Activated CD4-positive, alpha-beta T cell treated with anti-CD3 and anti-CD28 coated beads, Interleukin-2, amount 10 ng/mL, durations not matched to agents 7 days and 5 days (primary cell): ENCODE measurements around the gene COX8A. TPM values are rescaled to one million over a fixed set of nuclear protein-coding genes. Genes with fewer than 3 reads are reported as not detected.

Experiments
- CTCF ChIA-PET: fragments of 350-600 bp; sonication (Branson Sonifier 250); formaldehyde crosslinking; loops from one replicate; lab custom pipeline; 2021; ENCODE audit warnings: antibody characterized with exemption; lab: Charles Lee
- POLR2A ChIA-PET: fragments of 350-600 bp; sonication (Branson Sonifier 250); formaldehyde crosslinking; loops from one replicate; lab custom pipeline; 2021; ENCODE audit warnings: antibody characterized with exemption; lab: Charles Lee
- DNase-seq: peaks from one replicate; pipeline ENCODE4 v3.0.0-alpha.2; 2020
- H3K27ac Mint-ChIP-seq: one replicate; pipeline ENCODE4 v1.8.0; 2021; ENCODE audit warnings: mild to moderate bottlenecking, moderate library complexity, mixed read lengths
- H3K27me3 Mint-ChIP-seq: one replicate; pipeline ENCODE4 v1.8.0; 2021; ENCODE audit warnings: mixed read lengths
- H3K36me3 Mint-ChIP-seq: one replicate; pipeline ENCODE4 v1.8.0; 2021; ENCODE audit warnings: low read depth, mixed read lengths
- H3K4me1 Mint-ChIP-seq: one replicate; pipeline ENCODE4 v1.8.0; 2021; ENCODE audit warnings: mixed read lengths
- H3K4me3 Mint-ChIP-seq: one replicate; pipeline ENCODE4 v1.8.0; 2021; ENCODE audit warnings: mild to moderate bottlenecking, moderate library complexity, mixed read lengths
- H3K9me3 Mint-ChIP-seq: one replicate; pipeline ENCODE4 v1.8.0; 2021; ENCODE audit warnings: mixed read lengths
- total RNA-seq, 2 experiments: library from RNA; stranded (reverse); gene quantifications; one replicate each; pipeline ENCODE4 v1.2.3, GENCODE V29; 2021

Gene COX8A
- total RNA-seq, 2 experiments from 2014 or later, result 451 to 462 TPM

DNA sequence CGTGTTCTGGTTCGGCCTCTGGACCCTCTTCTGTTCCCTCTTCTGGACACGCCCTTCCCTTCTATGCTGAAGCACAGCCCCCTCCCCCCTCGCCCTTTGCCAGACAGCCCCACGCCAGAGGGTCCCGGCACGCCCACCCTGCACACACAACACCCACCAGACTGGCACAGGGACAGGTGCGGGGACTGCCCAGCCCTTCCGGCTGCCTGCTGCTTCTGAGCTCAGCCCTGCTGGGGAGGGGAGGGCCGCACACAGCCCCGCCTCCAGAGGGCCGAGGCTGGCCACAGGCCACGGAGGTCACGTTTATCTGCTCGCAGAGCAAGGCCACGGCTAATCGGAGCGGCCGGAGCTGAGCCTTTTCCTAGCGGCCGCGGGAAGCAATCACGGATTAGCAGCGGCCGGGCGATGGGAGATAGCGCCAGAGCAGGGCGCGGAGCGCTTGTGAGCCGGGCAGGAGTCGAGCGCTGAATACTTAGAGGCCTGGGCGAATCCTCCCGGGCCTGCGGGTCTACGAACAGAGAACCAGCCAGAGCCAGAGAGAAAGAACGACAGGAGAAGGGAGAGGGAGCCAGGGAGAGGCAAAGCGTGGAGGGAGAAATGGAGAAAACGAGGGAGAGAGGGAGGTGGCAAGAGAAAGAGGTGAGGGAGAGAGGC is 33.3 kb downstream of the COX8A start:
- H3K36me3 Mint-ChIP-seq, result no peaks in the 10 kb centered on the region
- no peak for DNase-seq
- ChIA-PET CTCF (interaction anchor here (0.6 to 1.8 kb wide), 2 partner anchors 10 to 250 kb away, joined by 4 to 6 read pairs; no protein-coding TSS in a partner anchor), POLR2A (no interaction called here)
- no peak overlapping the region for H3K27ac Mint-ChIP-seq
- H3K9me3 Mint-ChIP-seq, result peaks cover 8% of the 10 kb centered on the region
- peaks cover 13% of the 10 kb centered on the region for H3K4me1 Mint-ChIP-seq
- peaks cover 29% of the 10 kb centered on the region for H3K27me3 Mint-ChIP-seq
- no peak overlapping the region for H3K4me3 Mint-ChIP-seq

DNA sequence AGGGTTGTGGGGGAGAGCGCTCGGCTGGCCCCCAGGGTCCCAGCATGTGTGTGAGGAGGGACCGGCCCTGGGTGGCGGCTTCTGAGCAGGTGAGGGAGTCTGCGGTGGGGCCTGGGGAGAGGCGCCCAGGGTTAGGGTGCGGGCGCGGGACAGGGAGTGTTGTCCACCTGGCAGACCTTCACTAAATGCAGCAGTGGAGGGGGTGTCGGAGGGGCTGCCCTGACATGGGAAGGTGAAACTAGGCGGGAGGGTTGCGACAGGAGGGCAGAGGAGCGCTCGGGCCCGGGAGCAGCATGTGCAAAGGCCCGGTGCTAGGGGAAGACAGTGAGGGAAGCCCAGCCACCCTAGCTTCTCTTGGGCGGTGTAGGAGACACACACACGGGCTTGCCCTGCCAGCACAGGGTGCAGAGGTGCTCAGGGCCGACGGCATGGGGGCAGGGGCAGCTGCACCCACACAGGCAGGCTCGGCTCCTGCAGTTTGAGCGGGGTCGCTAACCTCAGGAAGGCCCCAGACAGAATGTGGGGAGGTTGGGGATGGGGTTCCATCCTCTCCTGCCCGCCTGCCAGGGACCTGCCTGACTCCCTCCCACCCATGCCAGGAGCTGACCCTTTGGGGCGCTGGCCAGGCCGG is 34.0 kb downstream of the COX8A start:
- ChIA-PET CTCF (interaction anchor here (0.9 to 1.6 kb wide), 2 partner anchors 8 to 10 kb away, joined by 3 to 4 read pairs; no protein-coding TSS in a partner anchor), POLR2A (no interaction called here)
- no peak for DNase-seq
- no peak overlapping the region for H3K27ac Mint-ChIP-seq
- peaks cover 8% of the 10 kb centered on the region for H3K9me3 Mint-ChIP-seq
- H3K36me3 Mint-ChIP-seq, result no peaks in the 10 kb centered on the region
- H3K4me3 Mint-ChIP-seq, result no peak overlapping the region
- H3K4me1 Mint-ChIP-seq, result peaks cover 13% of the 10 kb centered on the region
- H3K27me3 Mint-ChIP-seq, result peaks cover 27% of the 10 kb centered on the region

DNA sequence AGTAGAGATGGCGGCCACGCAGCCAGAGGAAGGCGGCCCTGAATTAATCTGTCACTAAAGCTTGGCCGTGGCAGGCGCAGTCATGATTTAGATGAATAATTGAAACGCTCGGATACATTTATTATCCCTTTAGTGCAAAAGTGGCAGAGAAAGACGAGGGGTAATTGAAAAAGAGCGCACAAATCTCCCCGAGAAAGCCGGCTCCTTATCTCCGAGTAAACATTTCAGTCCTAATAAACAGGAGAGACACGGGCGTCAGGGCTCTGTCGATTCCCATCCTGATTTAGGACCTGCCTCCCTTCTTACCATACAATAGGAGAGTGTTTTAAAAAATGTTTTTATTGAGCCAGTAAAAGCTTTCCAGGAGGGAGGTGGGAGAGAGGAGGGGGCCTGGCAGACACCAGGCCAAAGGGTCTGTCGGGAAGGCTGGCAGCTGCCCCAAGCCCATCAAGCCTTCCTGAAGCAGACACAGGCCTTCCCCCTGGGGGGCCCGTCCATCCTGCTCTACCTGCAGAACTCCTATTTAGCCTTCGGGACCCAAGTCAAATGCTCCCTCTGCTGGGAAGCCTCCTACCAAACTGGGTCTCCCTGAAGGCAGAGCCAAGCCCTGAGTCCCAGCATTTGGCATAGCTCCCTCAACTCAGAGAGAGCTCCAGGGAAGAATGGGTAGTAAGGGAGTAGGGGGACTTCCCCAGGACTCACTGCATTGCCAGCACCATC is 34.7 kb downstream of the COX8A start:
- Mint-ChIP-seq H3K4me3 (no peak overlapping the region), H3K36me3 (no peaks in the 10 kb centered on the region), H3K4me1 (peaks cover 13% of the 10 kb centered on the region), H3K27ac (no peak overlapping the region), H3K27me3 (peaks cover 27% of the 10 kb centered on the region), H3K9me3 (peaks cover 8% of the 10 kb centered on the region)
- ChIA-PET POLR2A (interaction anchor here (0.6 kb wide), 1 partner anchor 30 kb away, joined by 3 read pairs; no protein-coding TSS in a partner anchor), CTCF (interaction anchor here (0.9 to 1.6 kb wide), 2 partner anchors 9 kb away, joined by 3 to 4 read pairs; no protein-coding TSS in a partner anchor)
- DNase-seq, result no peak

DNA sequence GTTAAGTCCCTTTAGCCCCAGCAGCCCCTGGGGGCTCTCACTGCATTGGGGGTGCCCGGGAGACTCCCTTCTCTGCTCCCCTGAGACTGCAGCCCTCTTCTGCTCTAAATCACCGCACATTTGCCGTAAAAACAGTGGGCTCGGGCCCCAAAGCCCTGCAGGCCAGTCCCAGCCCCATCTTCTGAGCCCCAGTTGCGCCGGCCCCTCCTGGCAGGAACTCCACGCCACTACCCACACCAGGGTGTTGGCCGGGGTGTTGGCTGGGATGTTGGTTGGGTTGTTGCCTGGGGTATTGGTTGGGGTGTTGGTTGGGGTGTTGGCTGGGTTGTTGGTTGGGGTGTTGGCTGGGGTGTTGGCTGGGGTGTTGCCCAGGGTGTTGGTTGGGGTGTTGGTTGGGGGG is 35.3 kb downstream of the COX8A start:
- Mint-ChIP-seq H3K4me1 (peaks cover 13% of the 10 kb centered on the region), H3K27ac (no peak overlapping the region), H3K4me3 (no peak overlapping the region), H3K27me3 (peaks cover 27% of the 10 kb centered on the region), H3K9me3 (peaks cover 8% of the 10 kb centered on the region), H3K36me3 (no peaks in the 10 kb centered on the region)
- POLR2A ChIA-PET, result no interaction called here
- CTCF ChIA-PET, result interaction anchor here (1.6 kb wide), 1 partner anchor 8 kb away, joined by 4 read pairs; no protein-coding TSS in a partner anchor
- no peak for DNase-seq

DNA sequence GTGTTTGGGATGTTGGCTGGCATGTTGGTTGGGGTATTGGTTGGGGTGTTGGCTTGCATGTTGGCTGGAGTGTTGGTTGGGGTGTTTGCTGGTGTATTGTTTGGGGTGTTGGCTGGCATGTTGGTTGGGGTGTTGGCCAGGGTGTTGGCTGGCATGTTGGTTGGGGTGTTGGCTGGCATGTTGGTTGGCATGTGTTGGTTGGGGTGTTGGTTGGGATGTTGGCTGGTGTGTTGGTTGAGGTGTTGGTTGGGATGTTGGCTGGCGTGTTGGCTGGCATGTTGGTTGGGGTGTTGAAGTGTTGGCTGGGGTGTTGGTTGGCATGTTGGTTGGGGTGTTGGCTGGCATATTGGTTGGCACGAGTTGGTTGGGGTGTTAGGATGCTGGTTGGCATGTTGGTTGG is 36.4 kb downstream of the COX8A start:
- DNase-seq, result no peak
- Mint-ChIP-seq H3K9me3 (peaks cover 8% of the 10 kb centered on the region), H3K36me3 (no peaks in the 10 kb centered on the region), H3K4me3 (no peak overlapping the region), H3K27me3 (peaks cover 27% of the 10 kb centered on the region), H3K27ac (no peak overlapping the region), H3K4me1 (peaks cover 13% of the 10 kb centered on the region)
- CTCF ChIA-PET, result no interaction called here
- POLR2A ChIA-PET, result no interaction called here

DNA sequence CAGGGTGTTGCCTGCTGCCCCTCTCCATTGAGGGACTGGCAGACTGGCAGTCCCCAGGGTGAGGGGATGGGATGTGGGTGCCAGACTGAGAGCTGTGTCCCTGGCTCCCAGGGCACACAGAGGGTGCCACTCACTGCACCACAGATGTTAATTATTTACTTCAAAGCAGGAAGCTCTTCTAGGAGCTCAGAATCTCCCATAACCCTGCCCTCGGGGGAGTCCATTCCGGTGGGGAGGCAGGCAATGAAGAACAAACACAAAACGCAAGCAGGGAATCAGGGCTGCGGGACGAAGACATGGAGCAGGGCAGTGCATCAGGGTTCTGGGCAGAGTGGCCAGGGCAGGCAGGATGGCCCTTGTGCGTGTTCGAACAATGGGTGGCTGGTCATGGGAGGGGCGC is 37.0 kb downstream of the COX8A start:
- peaks cover 8% of the 10 kb centered on the region for H3K9me3 Mint-ChIP-seq
- peaks cover 13% of the 10 kb centered on the region for H3K4me1 Mint-ChIP-seq
- no peaks in the 10 kb centered on the region for H3K36me3 Mint-ChIP-seq
- DNase-seq, result no peak
- CTCF ChIA-PET, result no interaction called here
- POLR2A ChIA-PET, result no interaction called here
- H3K4me3 Mint-ChIP-seq, result no peak overlapping the region
- peaks cover 24% of the 10 kb centered on the region for H3K27me3 Mint-ChIP-seq
- H3K27ac Mint-ChIP-seq, result no peak overlapping the region

DNA sequence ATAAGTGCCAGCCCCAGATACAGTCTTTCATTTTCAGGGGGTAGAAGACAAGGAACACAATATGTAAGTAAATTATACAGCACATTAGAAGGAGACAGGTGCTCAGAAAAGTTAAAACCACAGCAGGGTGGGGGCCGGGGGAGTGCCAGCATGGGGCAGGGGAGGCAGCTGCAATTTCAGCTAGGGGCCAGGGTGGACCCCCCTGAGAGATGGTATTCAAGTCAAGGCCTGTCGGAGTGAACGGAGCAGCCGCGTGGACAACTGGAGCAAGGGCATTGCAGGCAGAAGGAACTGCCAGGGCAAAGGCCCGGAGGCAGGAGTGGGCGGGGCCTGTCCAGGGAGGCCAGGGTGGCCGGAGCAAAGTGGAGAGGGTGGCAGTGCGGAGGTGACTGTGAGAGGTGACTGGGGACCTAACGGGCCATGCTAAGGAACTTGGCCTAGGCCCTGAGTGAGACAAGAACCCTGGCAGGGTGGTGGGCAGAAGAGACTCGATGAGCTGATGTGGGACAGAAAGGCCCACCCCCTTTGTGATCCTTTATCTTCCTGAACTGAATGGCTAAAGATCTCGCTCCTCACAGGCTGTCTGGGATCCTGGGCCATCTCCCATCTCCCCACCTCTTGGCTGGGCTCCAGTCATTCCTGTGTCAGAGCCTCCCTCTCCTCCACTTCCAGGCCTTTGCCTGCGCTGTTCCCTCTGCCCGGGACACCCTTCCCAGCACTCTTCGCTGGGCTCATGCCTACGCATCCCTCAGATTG is 38.9 kb downstream of the COX8A start:
- ChIA-PET POLR2A (no interaction called here), CTCF (interaction anchor here (2.0 to 3.1 kb wide), 2 partner anchors 10 to 12 kb away, joined by 6 to 21 read pairs; no protein-coding TSS in a partner anchor)
- H3K4me3 Mint-ChIP-seq, result no peak overlapping the region

DNA sequence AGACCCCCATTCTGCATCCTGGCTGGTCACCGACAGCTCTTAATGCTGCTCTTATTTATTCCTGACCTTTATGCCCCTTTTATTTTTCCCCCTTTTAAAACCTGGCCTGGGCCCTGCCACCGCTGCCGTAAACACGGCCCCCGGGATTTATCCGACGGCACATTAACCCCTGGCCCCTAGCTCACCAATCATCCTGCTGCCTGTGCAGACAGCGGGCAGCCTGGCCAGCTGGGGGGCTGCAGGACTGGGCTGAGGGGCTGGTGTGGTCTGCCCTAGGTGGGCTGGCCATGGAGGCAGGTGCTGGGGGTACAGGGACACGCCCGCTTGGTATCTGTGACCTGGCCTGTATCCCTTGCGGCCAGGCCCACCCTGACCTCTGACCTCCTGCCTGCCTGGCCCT is 39.9 kb downstream of the COX8A start:
- no peak for DNase-seq
- H3K4me1 Mint-ChIP-seq, result no peaks in the 10 kb centered on the region
- H3K36me3 Mint-ChIP-seq, result no peaks in the 10 kb centered on the region
- no peak overlapping the region for H3K4me3 Mint-ChIP-seq
- H3K27ac Mint-ChIP-seq, result no peak overlapping the region
- no peaks in the 10 kb centered on the region for H3K27me3 Mint-ChIP-seq
- ChIA-PET POLR2A (no interaction called here), CTCF (interaction anchor here (2.0 to 3.1 kb wide), 2 partner anchors 9 to 13 kb away, joined by 6 to 21 read pairs; no protein-coding TSS in a partner anchor)
- peaks cover 8% of the 10 kb centered on the region for H3K9me3 Mint-ChIP-seq

More for the DNA sequence above, 38.9 kb downstream of the COX8A start:
- DNase-seq, result no peak
- Mint-ChIP-seq H3K36me3 (no peaks in the 10 kb centered on the region), H3K4me1 (no peaks in the 10 kb centered on the region), H3K27ac (no peak overlapping the region), H3K9me3 (peaks cover 8% of the 10 kb centered on the region), H3K27me3 (peaks cover 5% of the 10 kb centered on the region)

DNA sequence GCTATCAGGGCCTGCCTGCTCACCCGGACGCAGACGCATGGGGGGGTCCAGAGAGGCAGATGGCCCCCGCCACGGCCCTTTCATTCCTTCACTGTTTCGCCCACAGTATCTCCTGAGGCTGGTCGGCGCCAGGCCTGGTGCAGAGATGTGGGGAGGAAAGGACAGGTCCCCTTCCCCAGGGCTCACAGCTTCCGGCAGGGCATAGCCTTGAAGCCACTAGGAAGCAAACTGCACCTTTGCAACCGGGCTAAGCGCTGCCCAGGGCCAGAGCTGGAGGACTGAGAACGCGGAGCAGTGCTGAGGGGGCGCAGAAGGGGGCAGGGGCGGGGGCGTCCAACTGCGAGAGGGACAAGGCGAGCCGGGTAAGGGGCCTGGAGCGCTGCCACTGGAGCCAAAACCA is 41.1 kb downstream of the COX8A start:
- Mint-ChIP-seq H3K9me3 (peaks cover 8% of the 10 kb centered on the region), H3K4me1 (no peaks in the 10 kb centered on the region), H3K27ac (no peak overlapping the region), H3K36me3 (no peaks in the 10 kb centered on the region), H3K4me3 (no peak overlapping the region), H3K27me3 (no peaks in the 10 kb centered on the region)
- CTCF ChIA-PET, result interaction anchor here (0.6 to 3.1 kb wide), 3 partner anchors 14 to 217 kb away, joined by 3 to 21 read pairs (median 3); no protein-coding TSS in a partner anchor
- POLR2A ChIA-PET, result no interaction called here
- no peak for DNase-seq

DNA sequence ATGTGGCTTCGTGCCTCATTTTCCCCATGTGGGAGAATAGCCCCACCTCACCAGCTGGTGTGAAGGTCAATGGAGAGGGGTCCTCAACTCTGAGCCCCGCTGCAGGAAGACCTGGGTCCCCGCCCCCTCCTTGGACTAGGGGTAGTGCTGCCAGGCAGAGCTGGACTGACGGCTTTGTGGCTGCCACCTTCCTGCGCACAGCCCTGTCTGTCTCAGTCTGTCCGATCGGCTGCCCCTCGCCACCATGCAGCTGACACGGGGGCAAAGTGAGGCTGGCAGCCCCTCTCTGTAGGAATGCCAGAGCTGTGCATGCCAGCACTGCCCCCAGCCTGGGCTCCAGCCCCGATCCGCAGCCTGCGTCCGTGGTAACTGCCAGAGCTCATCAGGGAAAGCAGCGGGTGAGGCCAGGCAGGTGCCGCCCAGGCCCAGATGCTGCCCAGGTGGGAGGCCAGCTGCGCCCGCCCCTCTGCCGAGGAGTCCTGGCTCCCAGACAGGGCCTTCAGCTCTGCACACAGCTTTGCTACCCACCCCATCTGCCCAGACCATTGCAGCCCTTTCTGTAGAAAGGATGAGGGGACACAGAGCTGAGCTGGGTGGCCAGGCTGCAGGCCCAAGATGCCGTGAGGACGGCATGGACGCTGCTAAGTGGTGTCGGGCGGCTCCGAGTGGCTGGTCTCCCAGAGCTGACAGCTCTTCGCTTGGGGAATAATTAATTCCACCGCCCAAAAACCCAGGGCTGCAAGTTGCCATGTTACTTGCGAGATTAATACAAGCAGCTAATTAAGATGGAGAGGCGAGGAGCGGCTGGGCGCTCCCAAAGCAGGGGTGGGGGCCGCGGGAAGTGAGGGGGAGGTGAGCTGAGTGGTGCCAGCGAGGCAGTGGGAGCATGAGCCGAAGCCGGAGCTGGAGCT is 41.8 kb downstream of the COX8A start:
- DNase-seq, result no peak
- Mint-ChIP-seq H3K4me3 (no peak overlapping the region), H3K4me1 (no peaks in the 10 kb centered on the region), H3K36me3 (no peaks in the 10 kb centered on the region), H3K27ac (no peak overlapping the region), H3K9me3 (peaks cover 2% of the 10 kb centered on the region), H3K27me3 (no peaks in the 10 kb centered on the region)
- CTCF ChIA-PET, result interaction anchor here (0.6 to 3.1 kb wide), 4 partner anchors 13 to 210 kb away, joined by 3 to 21 read pairs (median 4); no protein-coding TSS in a partner anchor
- POLR2A ChIA-PET, result no interaction called here

DNA sequence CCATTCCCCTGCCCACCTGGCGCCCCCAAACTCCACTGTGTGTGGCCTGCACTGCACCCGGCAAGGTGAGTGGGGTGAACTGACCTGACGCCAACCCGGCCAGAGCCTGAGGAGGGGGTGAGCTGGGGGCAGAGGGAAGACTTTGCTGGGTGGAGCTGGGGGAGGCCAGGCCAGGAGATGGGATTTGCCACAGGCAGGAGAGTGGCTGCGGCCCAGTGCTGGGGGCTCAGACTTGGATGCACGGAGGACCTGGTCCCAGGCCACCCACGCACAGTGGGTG is 43.5 kb downstream of the COX8A start:
- no peaks in the 10 kb centered on the region for H3K9me3 Mint-ChIP-seq
- H3K27me3 Mint-ChIP-seq, result no peaks in the 10 kb centered on the region
- no peak overlapping the region for H3K4me3 Mint-ChIP-seq
- no peaks in the 10 kb centered on the region for H3K36me3 Mint-ChIP-seq
- no peak for DNase-seq
- ChIA-PET POLR2A (no interaction called here), CTCF (interaction anchor here (1.1 to 2.0 kb wide), 4 partner anchors 9 to 17 kb away, joined by 3 to 6 read pairs (median 4); no protein-coding TSS in a partner anchor)
- no peak overlapping the region for H3K27ac Mint-ChIP-seq
- no peaks in the 10 kb centered on the region for H3K4me1 Mint-ChIP-seq
